ENCODE results near the gene ACRBP. TPM values are rescaled to one million over a fixed set of nuclear protein-coding genes. Genes with fewer than 3 reads are reported as not detected.
A peak's percentile ranks its signal among the peaks of the same experiment; 100 is the strongest.

Gene ACRBP
- total RNA-seq, 1 experiment from 2014 or later: 0.77 TPM

- Histone ChIP-seq H2AFZ (ENCODE audit: low read length) (no peak overlapping the region), H3K27me3 (ENCODE audit: low read length) (no peaks in the 10 kb centered on the region), H3K9me3 (ENCODE audit: low read length) (no peaks in the 10 kb centered on the region), H3K4me2 (ENCODE audit: low read length) (no peak overlapping the region), H3K9me2 (replicated peaks; ENCODE audit: low read length) (no peaks in the 10 kb centered on the region), H3F3A (ENCODE audit: low read length, unreplicated experiment) (no peaks in the 10 kb centered on the region), H3K9ac (ENCODE audit: low read length) (no peak overlapping the region), H4K20me1 (ENCODE audit: low read length) (no peaks in the 10 kb centered on the region), H3K4me3 (ENCODE audit: low read length) (no peak overlapping the region), H3K36me3 (ENCODE audit: low read depth, low read length) (peaks cover 71% of the 10 kb centered on the region), H3K79me2 (ENCODE audit: low read length) (no peaks in the 10 kb centered on the region), H3K27ac (ENCODE audit: low read length) (no peak overlapping the region), H3K4me1 (ENCODE audit: insufficient read depth, low read length) (no peaks in the 10 kb centered on the region)
- BruUV-seq (replicated peaks): TSS peak; percentile 59
- no peak for ATAC-seq
- POLR2A ChIA-PET (ENCODE audit: unreplicated experiment): no interaction called here
- intact Hi-C loops (cut with micrococcal nuclease): no loop called here
- CTCF ChIA-PET: no interaction called here
- TF ChIP-seq CTCF (conservative IDR thresholded peaks at IDR 0.05; ENCODE audit: low read depth, low read length): no peak
- no peak for TF ChIP-seq EZH2phosphoT487 (IDR thresholded peaks at IDR 0.05; ENCODE audit: borderline replicate concordance, low read length)
- TF ChIP-seq EZH2 (IDR thresholded peaks at IDR 0.05; ENCODE audit: low read length, unreplicated experiment): no peak
- DNase-seq: no peak
Measured at GRCh38 chr12:6592087-6592486, 55.1 kb downstream of the ACRBP start.

Other genes with a start within 250 kb of the ACRBP start
- gene CD27, start 202.5 kb downstream of the ACRBP start, total RNA-seq (2014; rRNA removed): not detected in 2 replicates
- 0.47 and 1.8 TPM in 2 replicates for gene TAPBPL, start 195.4 kb downstream of the ACRBP start, total RNA-seq (2014; rRNA removed)
- gene VAMP1, start 176.8 kb downstream of the ACRBP start, total RNA-seq (2014; rRNA removed): 9.3 and 13.9 TPM in 2 replicates
- 135 and 157 TPM in 2 replicates for gene MRPL51, start 154.2 kb downstream of the ACRBP start, total RNA-seq (2014; rRNA removed)
- gene NCAPD2, start 153.3 kb downstream of the ACRBP start, total RNA-seq (2014; rRNA removed): 105 TPM in 2 replicates
- 6,976 and 7,326 TPM in 2 replicates for gene GAPDH, start 112.9 kb downstream of the ACRBP start, total RNA-seq (2014; rRNA removed)
- 0.11 and 1.0 TPM in 2 replicates for gene IFFO1, start 91.4 kb downstream of the ACRBP start, total RNA-seq (2014; rRNA removed)
- 63.3 and 83.8 TPM in 2 replicates for gene NOP2, start 79.1 kb downstream of the ACRBP start, total RNA-seq (2014; rRNA removed)
- 216 and 231 TPM in 2 replicates for gene CHD4, start 40.1 kb downstream of the ACRBP start, total RNA-seq (2014; rRNA removed)
- gene LPAR5, start 11.5 kb downstream of the ACRBP start, total RNA-seq (2014; rRNA removed): 2.3 and 4.3 TPM in 2 replicates
- 17.0 and 23.8 TPM in 2 replicates for gene ING4, start 15.7 kb upstream of the ACRBP start, total RNA-seq (2014; rRNA removed)
- gene ZNF384, start 41.9 kb upstream of the ACRBP start, total RNA-seq (2014; rRNA removed): 19.6 and 22.3 TPM in 2 replicates
- gene PIANP, start 53.4 kb upstream of the ACRBP start, total RNA-seq (2014; rRNA removed): not detected in 2 replicates
- 82.3 and 86.9 TPM in 2 replicates for gene COPS7A, start 76.6 kb upstream of the ACRBP start, total RNA-seq (2014; rRNA removed)
- 222 and 248 TPM in 2 replicates for gene MLF2, start 105.7 kb upstream of the ACRBP start, total RNA-seq (2014; rRNA removed)
- 46.4 and 84.7 TPM in 2 replicates for gene PTMS, start 118.9 kb upstream of the ACRBP start, total RNA-seq (2014; rRNA removed)
- gene LAG3, start 125.1 kb upstream of the ACRBP start, total RNA-seq (2014; rRNA removed): 0.40 and 0.58 TPM in 2 replicates
- 0.23 TPM in 1 of 2 replicates, not detected in the other for gene CD4, start 142.1 kb upstream of the ACRBP start, total RNA-seq (2014; rRNA removed)
- not detected in 2 replicates for gene GPR162, start 174.4 kb upstream of the ACRBP start, total RNA-seq (2014; rRNA removed)
- gene P3H3, start 181.0 kb upstream of the ACRBP start, total RNA-seq (2014; rRNA removed): 9.3 and 24.4 TPM in 2 replicates
- 1.8 TPM in 1 of 2 replicates, not detected in the other for gene GNB3, start 193.5 kb upstream of the ACRBP start, total RNA-seq (2014; rRNA removed)
- 52.1 and 92.0 TPM in 2 replicates for gene CDCA3, start 203.9 kb upstream of the ACRBP start, total RNA-seq (2014; rRNA removed)
- gene USP5, start 204.7 kb upstream of the ACRBP start, total RNA-seq (2014; rRNA removed): 107 and 113 TPM in 2 replicates
- 1,259 and 1,708 TPM in 2 replicates for gene TPI1, start 220.1 kb upstream of the ACRBP start, total RNA-seq (2014; rRNA removed)
- 8.4 and 9.2 TPM in 2 replicates for gene SPSB2, start 225.9 kb upstream of the ACRBP start, total RNA-seq (2014; rRNA removed)

Data from PC-3 (cell line).